VCaP (cell line): ENCODE data around the gene HJURP.

Experiments used
- H3K27ac ChIP-seq: fragments of 450-650 bp; 2 replicates; pipeline ENCODE4 v1.5.1; 2017
- CTCF ChIP-seq: fragments of 450-650 bp; conservative IDR thresholded peaks from 2 replicates; pipeline ENCODE4 v1.5.1; 2017; ENCODE audit warnings: mild to moderate bottlenecking, moderate library complexity

Gene HJURP

DNA sequence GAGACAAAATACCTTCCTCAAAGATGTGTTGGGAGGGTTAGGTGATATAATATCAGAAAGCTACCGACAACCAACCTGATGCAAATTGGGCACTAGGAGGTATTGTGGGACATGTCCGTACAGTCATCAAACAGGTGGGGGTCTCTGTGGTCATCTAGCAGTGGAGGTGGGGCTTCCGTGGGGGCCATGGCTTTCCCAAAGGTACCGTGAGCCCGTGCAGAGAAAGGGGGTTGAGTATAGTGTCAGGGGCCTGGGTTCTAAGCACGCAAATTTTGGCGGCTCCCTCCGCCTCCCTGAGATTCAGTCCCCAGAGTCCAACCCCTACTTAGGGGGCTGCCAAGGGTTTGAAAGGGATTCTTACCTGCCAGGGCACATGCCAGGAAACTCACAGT is 32.6 kb downstream of the HJURP start:
- H3K27ac ChIP-seq: no peak overlapping the region
- TF ChIP-seq CTCF: no peak

GRCh38 chr2:233821196-233821595 is 33.1 kb downstream of the HJURP start:
- no peak overlapping the region for H3K27ac ChIP-seq
- TF ChIP-seq CTCF: no peak

DNA sequence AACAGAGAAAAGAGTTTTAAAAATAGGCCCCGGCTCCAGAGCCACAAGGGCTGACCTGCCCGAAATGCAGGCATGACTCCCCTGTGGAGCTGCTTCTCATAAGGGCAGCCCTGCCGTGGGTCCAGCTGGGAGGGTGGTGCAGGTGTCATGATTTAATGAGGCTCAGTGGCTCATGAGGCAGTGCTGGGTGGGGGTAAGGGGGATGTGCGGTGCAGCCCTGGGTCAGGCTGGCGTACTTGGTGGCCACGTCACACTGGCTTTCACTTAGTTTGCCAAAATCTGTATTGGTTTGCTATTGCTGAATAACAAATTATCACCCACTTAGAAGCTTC is 33.6 kb downstream of the HJURP start:
- H3K27ac ChIP-seq: no peak overlapping the region
- no peak for TF ChIP-seq CTCF

DNA sequence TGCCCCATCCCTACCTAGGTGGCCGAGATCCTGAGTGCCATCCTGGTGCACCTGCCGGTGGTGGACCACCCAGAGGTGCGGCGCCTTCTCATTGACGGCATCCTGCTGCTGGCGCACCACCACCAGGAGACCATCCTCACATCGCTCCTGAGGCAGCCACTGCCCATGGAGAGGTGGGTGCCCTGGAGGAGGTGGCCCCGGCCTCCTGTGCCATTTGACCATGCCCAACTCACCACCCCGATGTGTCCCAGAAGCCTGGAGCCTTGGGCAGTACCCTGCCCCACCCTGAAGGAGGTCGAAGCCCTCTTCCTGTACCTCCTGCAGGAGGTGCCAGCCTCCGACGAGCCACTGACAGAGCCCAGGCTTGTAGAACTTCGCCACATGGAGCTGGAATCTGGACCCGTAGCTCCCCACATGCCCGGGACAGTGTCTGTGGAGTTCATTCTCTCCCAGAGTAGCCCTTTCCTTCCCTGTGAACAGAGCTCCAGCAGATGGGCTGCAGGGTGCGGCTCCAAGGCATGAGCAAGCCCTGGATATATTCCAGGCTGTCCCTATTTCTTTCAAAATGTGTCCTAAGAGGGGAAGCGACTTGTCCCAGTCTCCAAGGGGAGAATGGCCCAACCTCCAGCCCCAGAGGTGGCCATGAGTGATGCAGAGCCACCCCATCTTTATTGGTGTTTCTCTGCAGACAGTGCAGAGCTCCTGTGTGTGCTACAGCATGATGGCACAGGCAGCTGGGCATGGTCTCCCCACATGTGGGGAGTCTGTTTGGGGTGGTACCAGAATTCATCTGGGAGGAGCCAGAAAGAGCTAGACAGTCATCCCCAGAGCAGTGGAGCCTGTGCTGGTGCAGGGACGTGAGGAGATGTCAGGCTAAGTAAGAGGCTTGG is 34.2 kb downstream of the HJURP start:
- no peak for TF ChIP-seq CTCF
- H3K27ac ChIP-seq: no peak overlapping the region

DNA sequence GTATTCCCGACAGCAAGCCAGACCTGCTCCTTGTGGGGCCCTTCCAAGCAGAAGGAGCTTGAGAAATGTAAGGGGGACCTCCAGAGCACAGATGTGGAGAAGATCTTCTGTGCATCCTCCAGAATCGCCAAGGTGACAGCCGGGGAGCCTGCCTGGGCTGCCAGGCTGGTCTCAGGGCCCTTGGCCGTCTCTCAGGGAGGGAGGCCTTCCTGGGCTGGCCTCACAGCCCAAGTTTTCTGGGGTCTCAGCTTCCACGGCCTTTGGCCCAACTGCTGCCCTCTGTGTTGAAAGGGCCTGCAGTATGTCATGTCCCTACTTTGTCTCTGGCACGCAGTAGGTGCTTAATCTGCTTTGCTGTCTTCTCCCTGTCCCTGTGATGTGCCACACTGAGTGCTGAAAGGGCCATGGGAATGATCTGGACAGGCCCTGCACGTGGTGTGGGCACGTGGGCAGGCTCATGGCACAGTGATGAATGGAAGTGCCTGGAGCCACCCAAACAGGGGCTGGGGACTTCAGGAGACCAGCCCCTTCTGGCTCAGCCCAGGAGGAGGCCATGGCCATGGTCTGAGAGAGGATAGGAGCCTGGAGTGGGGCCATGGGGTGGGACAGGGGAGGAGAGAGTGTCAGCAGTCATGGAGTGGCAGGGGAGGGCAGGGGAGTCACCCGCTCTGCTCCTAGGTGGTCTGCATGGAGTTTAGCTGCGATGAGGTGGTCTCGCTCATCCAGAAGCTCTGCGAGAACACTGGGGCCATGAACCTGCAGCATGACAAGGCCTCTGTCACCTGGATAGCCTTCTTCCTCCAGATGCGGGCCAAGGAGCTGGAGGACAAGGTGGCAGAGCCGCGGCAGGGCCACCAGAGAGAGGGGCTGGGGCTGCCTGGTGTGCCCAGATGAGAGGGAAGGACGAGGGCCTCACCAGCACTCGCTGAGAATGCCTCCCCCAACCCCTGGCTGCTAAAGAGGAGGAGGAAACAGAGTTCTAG is 35.4 kb downstream of the HJURP start:
- no peak overlapping the region for H3K27ac ChIP-seq
- no peak for TF ChIP-seq CTCF

GRCh38 chr2:233817995-233818638 is 36.2 kb downstream of the HJURP start:
- no peak overlapping the region for H3K27ac ChIP-seq
- no peak for TF ChIP-seq CTCF
